Kidney epithelial cell (primary cell): Measurements from ENCODE around the gene CTRB1. TPM values are rescaled to one million over a fixed set of nuclear protein-coding genes. Genes with fewer than 3 reads are reported as not detected.

Experiments
- DNase-seq: peaks from one replicate; pipeline ENCODE4 v3.0.0-alpha.2; 2010; ENCODE audit warnings: low read depth
- H3K27me3 ChIP-seq: 2 replicates; pipeline ENCODE4 v1.6.0; 2011; ENCODE audit warnings: low read length; ENCODE audit not compliant: control insufficient read depth, insufficient read depth
- H3K36me3 ChIP-seq: 2 replicates; pipeline ENCODE4 v1.5.1; 2011; ENCODE audit warnings: low read length; ENCODE audit not compliant: control insufficient read depth, insufficient read depth
- H3K4me3 ChIP-seq: 2 replicates; pipeline ENCODE4 v1.5.1; 2011; ENCODE audit warnings: low read depth, mild to moderate bottlenecking, control low read depth, low read length
- CTCF ChIP-seq: IDR thresholded peaks from 2 replicates; pipeline ENCODE4 v1.5.1; 2011; ENCODE audit warnings: mild to moderate bottlenecking, moderate library complexity, low read length, control low read depth, inconsistent platforms; ENCODE audit not compliant: insufficient read depth, poor library complexity, severe bottlenecking
- total RNA-seq: library from RNA; depleted of rRNA; stranded (reverse); fragments of >200 nt; gene quantifications from 2 replicates; pipeline ENCODE4 v1.2.3, GENCODE V29; 2015

Gene CTRB1
- total RNA-seq, 1 donor from 2014 or later = not detected

- no peak for DNase-seq
- TF ChIP-seq CTCF = no peak
- Histone ChIP-seq H3K4me3 (no peak overlapping the region), H3K27me3 (peaks cover 20% of the 10 kb centered on the region), H3K36me3 (no peaks in the 10 kb centered on the region)
These were observed 24.9 kb upstream of the CTRB1 start for GRCh38 chr16:75193730-75194444.

GRCh38 chr16:75195811-75196790 lies 22.7 kb upstream of the CTRB1 start:
- H3K27me3 ChIP-seq = peaks cover 16% of the 10 kb centered on the region
- no peaks in the 10 kb centered on the region for H3K36me3 ChIP-seq
- TF ChIP-seq CTCF = no peak
- DNase-seq = no peak
- no peak overlapping the region for H3K4me3 ChIP-seq

- Histone ChIP-seq H3K27me3 (peaks cover 16% of the 10 kb centered on the region), H3K4me3 (no peak overlapping the region), H3K36me3 (no peaks in the 10 kb centered on the region)
- no peak for TF ChIP-seq CTCF
- no peak for DNase-seq
These were observed 22.0 kb upstream of the CTRB1 start for GRCh38 chr16:75196836-75197235.

GRCh38 chr16:75197522-75198134 lies 21.2 kb upstream of the CTRB1 start:
- TF ChIP-seq CTCF = no peak
- Histone ChIP-seq H3K4me3 (no peak overlapping the region), H3K36me3 (no peaks in the 10 kb centered on the region), H3K27me3 (peaks cover 16% of the 10 kb centered on the region)
- no peak for DNase-seq

- no peak for DNase-seq
- no peak overlapping the region for H3K4me3 ChIP-seq
- H3K36me3 ChIP-seq = no peaks in the 10 kb centered on the region
- TF ChIP-seq CTCF = no peak
- peaks cover 16% of the 10 kb centered on the region for H3K27me3 ChIP-seq
These were observed 20.6 kb upstream of the CTRB1 start for GRCh38 chr16:75198135-75198600.
